ENCODE data around the gene TRIM66. TPM values are rescaled to one million over a fixed set of nuclear protein-coding genes. Genes with fewer than 3 reads are reported as not detected.

Gene TRIM66
- total and polyA plus RNA-seq, 2 of the 8 experiments (the other 6 are each of a cell fraction or from before 2014, with no cell fraction given) = 3.1 to 3.5 TPM

DNA sequence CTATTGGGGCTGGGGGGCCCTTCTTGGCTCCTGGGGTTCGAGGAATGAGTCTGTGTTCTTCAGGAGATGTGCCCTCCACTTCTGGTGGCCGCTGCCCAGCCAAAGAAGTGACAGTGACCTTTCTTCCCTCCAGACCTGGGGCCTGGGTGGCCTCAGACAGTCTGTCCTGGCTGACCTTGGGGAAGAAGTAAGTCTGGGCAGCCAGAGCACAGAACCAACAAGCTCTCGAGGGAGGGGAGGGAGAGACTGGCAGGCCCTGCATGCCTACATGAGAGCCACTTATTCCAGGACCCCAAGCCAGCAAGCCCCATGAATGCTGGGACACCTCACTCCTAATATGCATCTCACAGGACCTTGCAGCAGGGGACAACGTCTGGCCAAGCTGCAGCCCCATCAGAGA lies 61.3 kb downstream of the TRIM66 start:
- 82% methylated on average over 3 of the region's 4 CpGs; no CpG with 5 or more reads in 1 of the 2 experiments for WGBS, 2 experiments (ENCODE audit: extremely low coverage in 1 of 2, insufficient coverage in 1 of 2, insufficient read length in 1 of 2, insufficient replicate concordance in 2 of 2, low coverage in 1 of 2, low lambda C conversion rate in 2 of 2, missing lambda C conversion rate in 1 of 2)
- no peak for TF ChIP-seq CHD2 (IDR thresholded peaks at IDR 0.05; ENCODE audit: low read length)
- no peak for TF ChIP-seq NANOG (IDR thresholded peaks at IDR 0.05; ENCODE audit: insufficient read depth, low read depth, low read length, poor library complexity, severe bottlenecking)
- no peak for TF ChIP-seq CREB1 (IDR thresholded peaks at IDR 0.05)
- no peak for TF ChIP-seq EZH2 (IDR thresholded peaks at IDR 0.05; ENCODE audit: low read depth, low read length, severe bottlenecking)
- no peak for TF ChIP-seq FOSL1 (IDR thresholded peaks at IDR 0.05; ENCODE audit: insufficient read depth, low read depth, low read length)
- TF ChIP-seq, protein P1, sequence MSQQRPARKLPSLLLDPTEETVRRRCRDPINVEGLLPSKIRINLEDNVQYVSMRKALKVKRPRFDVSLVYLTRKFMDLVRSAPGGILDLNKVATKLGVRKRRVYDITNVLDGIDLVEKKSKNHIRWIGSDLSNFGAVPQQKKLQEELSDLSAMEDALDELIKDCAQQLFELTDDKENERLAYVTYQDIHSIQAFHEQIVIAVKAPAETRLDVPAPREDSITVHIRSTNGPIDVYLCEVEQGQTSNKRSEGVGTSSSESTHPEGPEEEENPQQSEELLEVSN (IDR thresholded peaks at IDR 0.05) = no peak
- TF ChIP-seq RBBP5 (IDR thresholded peaks at IDR 0.05; ENCODE audit: borderline replicate concordance, low read depth, low read length) = no peak
- TF ChIP-seq CTBP2 (IDR thresholded peaks at IDR 0.05; ENCODE audit: borderline replicate concordance, insufficient read depth, insufficient read length, low read length) = no peak
- TF ChIP-seq SIRT6 (IDR thresholded peaks at IDR 0.05; ENCODE audit: low read length) = no peak

More for the DNA sequence above, 61.3 kb downstream of the TRIM66 start:
- Histone ChIP-seq H3K79me1 (ENCODE audit: low read depth, low read length) (no peaks in the 10 kb centered on the region), H3K4me1 (replicated peaks in 1 of 4; ENCODE audit: control insufficient read depth in 3 of 4, insufficient read depth in 4 of 4, low read length in 3 of 4) (no peaks in the 10 kb centered on the region), H3K14ac (ENCODE audit: insufficient read length) (no peak overlapping the region), H4K5ac (ENCODE audit: insufficient read length, low read depth, low read length) (no peak overlapping the region), H2BK15ac (ENCODE audit: low read length) (no peak overlapping the region), H4K20me1 (replicated peaks in 1 of 2; ENCODE audit: control insufficient read depth in 1 of 2, insufficient read depth in 2 of 2, low read length in 2 of 2) (peaks cover 0 to 1% of the 10 kb centered on the region in 2 experiments), H2BK12ac (ENCODE audit: low read depth, low read length) (no peak overlapping the region), H3K36me3 (ENCODE audit: control insufficient read depth in 2 of 4, insufficient read depth in 4 of 4, low read length in 3 of 4) (peaks cover 0 to 5% (median 0%) of the 10 kb centered on the region in 4 experiments; a peak in 1 of 8 replicates), H2BK20ac (ENCODE audit: low read length) (no peak overlapping the region), H2AFZ (ENCODE audit: low read length) (no peak overlapping the region), H3K18ac (ENCODE audit: extremely low read depth, low read length) (no peak overlapping the region), H2BK5ac (ENCODE audit: low read depth, low read length) (no peak overlapping the region), H3K4ac (replicated peaks; ENCODE audit: insufficient read length, low read depth, low read length) (no peak overlapping the region), H3K9ac (replicated peaks in 1 of 4; ENCODE audit: extremely low read depth in 1 of 4, low read depth in 3 of 4, low read length in 3 of 4) (no peak overlapping the region), H4K91ac (replicated peaks; ENCODE audit: insufficient read length, low read length) (no peak overlapping the region), H2BK120ac (replicated peaks; ENCODE audit: low read depth, low read length) (no peak overlapping the region), H4K8ac (ENCODE audit: extremely low read depth, insufficient read depth, low read length) (no peak overlapping the region), H2AK5ac (ENCODE audit: low read depth, low read length) (no peak overlapping the region), H3K23ac (ENCODE audit: insufficient read length) (no peak overlapping the region), H3K79me2 (ENCODE audit: control insufficient read depth in 1 of 2, insufficient read depth in 2 of 2, low read length in 2 of 2) (no peaks in the 10 kb centered on the region), H3K23me2 (ENCODE audit: low read depth, low read length) (no peaks in the 10 kb centered on the region), H3K4me3 (ENCODE audit: extremely low read depth in 1 of 4, insufficient read depth in 2 of 4, low read depth in 3 of 4, low read length in 4 of 4) (no peak overlapping the region), H3K9me3 (ENCODE audit: insufficient read depth in 2 of 2, low read depth in 1 of 2, low read length in 1 of 2) (no peaks in the 10 kb centered on the region), H3K4me2 (ENCODE audit: insufficient read depth in 1 of 2, low read depth in 2 of 2, low read length in 2 of 2) (no peak overlapping the region), H3K56ac (replicated peaks; ENCODE audit: insufficient read length, low read depth, low read length) (no peak overlapping the region), H3K27me3 (replicated peaks in 1 of 4; ENCODE audit: control insufficient read depth in 3 of 4, extremely low read depth in 1 of 4, insufficient read depth in 3 of 4, low read length in 3 of 4) (no peaks in the 10 kb centered on the region; a peak in 1 of 7 replicates), H3K27ac (ENCODE audit: low read depth, low read length) (no peak overlapping the region)
- CTCF ChIA-PET (ENCODE audit: partially characterized antibody) = no interaction called here
- no peak for DNase-seq (ENCODE audit: low read depth in 1 of 2, low spot score in 2 of 2)
- no peak for FAIRE-seq
- POLR2A ChIA-PET (ENCODE audit: partially characterized antibody) = interaction anchor here (1.2 kb wide), 1 partner anchor 62 kb away, joined by 3 read pairs; the partner anchor contains the start of genes RPL27A and TRIM66
